Activated effector memory CD4-positive, alpha-beta T cell treated with anti-CD3 and anti-CD28 coated beads, Interleukin-2, amount 50 U/mL, for 16 hours (primary cell): Measurements from ENCODE around the gene MKLN1.
"Not testable (repeated sequence)": the region's sequence is repeated elsewhere in the genome, so short reads cannot be mapped to it uniquely, and the experiment has no call there.

Experiments used
- DNase-seq: peaks from one replicate; pipeline ENCODE4 v3.0.0-alpha.2; 2020

The MKLN1 gene

GRCh38 chr7:131404226-131404911 is 76.7 kb downstream of the MKLN1 start:
- DNase-seq: no peak

DNA sequence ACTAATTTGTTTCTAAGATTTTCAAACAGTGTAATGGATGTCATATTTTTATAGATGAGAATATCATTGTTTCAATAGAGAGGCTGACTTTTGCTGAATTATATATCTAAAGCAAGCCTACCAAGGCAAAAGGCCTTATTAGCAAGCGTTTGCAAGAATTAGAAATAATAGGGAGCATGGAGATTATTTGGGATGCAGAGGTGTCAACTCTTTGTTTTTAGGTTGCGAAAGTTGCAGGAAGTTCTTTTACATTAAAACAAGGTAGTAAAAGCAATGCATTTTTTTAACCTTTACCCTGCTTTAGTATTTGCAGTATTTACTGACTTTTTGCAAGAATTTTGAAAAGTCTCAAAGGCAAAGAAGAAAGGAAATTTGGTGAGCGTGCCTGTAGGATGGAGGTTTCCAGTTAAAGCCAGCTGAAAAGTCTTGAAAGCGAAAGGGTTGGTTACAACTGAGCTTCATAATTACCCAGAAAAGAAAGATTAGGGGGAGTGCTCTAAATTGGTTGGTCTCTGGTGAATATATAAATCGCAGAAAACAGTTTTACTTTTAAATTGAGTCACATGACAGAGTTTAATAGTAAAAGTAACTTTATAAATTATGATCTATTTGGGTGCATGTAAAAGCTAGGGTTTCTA is 81.6 kb downstream of the MKLN1 start:
- no peak for DNase-seq

DNA sequence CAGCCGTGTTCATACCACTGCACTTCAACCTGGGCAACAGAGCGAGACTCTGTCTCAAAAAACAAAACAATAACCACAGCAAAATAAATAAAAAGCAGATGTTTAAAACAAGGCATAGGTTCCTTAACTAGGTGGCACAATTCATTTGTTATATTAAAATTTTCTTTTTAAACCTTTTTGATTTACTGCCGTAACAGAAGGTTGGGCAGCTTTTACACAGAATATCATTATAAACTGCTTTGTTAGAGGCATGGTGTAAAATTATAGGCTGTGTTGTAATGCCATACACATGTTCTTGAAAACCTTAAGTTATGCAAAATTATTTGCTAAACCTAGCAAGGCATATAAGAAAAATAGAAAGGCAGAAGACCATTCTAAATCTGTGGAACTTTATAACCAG is 84.4 kb downstream of the MKLN1 start:
- no peak for DNase-seq

- no peak for DNase-seq
Measured at GRCh38 chr7:131413711-131414110, 86.0 kb downstream of the MKLN1 start.

- no peak for DNase-seq
Measured at GRCh38 chr7:131424219-131424822, 96.6 kb downstream of the MKLN1 start.

- no peak for DNase-seq
Measured at GRCh38 chr7:131425992-131426391, 98.3 kb downstream of the MKLN1 start.

- not testable (repeated sequence) for DNase-seq
Measured at GRCh38 chr7:131430826-131431225, 103.2 kb downstream of the MKLN1 start.

GRCh38 chr7:131431289-131431688 is 103.6 kb downstream of the MKLN1 start:
- no peak for DNase-seq

DNA sequence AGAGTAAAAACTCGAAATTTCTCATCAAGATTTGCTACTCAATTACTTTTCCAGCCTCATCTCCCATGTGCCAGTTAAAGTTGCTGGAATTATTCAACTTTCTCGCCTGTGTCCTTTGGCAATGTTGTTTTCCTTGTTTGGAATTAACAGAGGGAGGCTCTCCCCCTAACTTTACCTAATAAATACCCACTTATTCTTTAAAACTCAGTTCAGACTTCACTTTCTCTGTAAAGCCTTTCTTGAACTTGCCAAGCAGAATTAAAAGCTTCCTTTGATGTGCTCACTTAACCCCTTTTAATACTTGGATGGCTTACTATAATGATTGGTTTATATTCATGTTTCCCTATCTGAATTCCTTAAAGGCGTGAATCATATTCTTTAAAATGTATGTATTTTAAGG is 104.1 kb downstream of the MKLN1 start:
- no peak for DNase-seq

DNA sequence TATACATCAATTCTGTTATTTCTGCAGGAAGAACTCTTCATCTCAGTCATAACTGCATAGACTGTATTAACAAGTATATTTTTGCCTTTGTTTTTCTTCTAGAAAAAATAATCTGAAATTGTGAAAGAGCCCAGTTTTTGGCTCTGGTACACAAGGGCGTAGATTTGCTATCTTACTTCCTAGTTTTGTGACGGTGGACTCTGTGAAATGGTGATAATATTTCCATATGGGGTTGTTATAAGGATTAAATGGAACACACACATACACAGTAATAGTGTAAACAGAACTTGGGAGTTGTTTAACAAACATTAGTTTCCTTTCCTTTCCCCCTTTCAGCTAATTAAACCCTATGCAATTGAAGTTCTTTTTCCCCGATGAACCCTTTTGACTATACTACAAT is 108.7 kb downstream of the MKLN1 start:
- no peak for DNase-seq

GRCh38 chr7:131438969-131439368 is 111.3 kb downstream of the MKLN1 start:
- no peak for DNase-seq

DNA sequence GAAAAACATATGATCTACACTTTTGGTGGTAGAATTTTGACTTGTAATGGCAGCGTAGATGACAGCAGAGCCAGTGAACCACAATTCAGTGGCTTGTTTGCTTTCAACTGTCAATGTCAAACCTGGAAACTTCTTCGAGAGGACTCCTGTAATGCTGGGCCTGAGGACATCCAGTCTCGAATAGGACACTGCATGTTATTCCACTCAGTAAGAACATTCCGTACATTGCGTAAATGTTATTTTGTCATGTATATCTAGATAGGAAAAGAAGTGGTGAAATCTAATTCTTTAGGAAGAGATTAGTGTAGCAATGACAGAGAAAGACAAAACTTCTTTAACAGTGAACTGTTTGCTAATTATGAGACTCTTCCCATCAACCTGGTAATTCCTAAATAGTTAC is 115.8 kb downstream of the MKLN1 start:
- no peak for DNase-seq

- no peak for DNase-seq
Measured at GRCh38 chr7:131444683-131445082, 117.0 kb downstream of the MKLN1 start.

DNA sequence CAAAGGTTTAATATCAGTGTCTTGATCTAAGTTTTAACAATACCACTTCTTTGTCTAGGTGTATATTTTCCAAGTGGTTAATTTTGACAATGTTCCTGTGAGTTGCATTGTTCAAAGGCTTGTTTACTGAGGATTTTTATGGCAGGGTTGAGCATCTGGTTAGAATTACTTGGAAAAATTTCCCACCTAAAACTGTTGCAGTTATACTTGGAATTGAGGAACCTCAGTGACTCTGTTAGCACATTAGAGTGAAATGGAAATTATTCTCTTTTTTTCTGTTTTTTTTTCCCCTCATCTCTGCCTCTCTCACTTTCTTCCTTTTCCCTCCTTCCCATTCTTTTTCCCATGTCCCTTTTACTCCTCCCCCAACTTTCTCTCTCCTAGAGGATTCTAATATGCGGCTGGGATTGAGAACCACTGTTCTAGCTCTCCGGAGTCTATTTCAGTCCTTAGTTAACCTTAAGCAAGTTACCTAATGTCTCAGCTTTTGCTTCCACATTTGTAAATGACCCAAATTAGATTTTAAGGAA is 121.8 kb downstream of the MKLN1 start:
- DNase-seq: no peak

DNA sequence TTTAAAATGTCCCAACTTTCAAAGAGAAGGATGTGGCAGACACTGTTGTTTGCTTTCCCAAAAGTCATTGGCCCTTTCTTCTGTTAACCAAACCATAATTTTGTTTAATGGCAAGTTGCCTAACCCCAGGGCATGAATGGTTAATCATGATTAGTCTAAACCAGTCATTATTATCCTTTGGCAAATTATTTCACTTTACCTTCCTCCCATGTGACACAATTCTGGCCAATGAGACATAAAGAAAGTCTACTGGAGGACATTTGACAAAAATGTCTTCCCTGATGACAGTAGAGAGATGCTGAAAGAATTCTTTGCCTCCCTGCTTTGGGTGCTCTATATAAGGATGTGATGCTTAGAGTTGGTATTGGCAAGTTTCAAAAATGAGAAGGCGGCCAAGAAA is 126.8 kb downstream of the MKLN1 start:
- no peak for DNase-seq

- DNase-seq: no peak
Measured at GRCh38 chr7:131455001-131455400, 127.3 kb downstream of the MKLN1 start.

DNA sequence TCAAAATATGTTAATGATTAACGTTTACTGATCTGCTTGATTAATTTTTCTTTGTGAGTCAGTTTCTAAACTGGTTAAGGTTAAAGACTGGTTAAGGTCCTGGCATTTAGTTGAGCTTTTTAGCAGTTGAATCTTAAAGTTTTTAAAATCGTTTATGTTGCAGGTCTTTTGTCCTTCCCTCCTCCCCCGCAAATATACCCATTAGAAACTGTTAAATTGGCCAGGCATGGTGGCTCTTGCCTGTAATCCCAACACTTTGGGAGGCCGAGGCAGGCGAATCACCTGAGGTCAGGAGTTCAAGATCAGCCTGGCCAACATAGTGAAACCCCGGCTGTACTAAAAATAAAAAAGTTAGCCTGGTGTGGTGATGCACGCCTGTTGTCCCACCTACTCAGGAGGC is 127.9 kb downstream of the MKLN1 start:
- no peak for DNase-seq

- DNase-seq: no peak
Measured at GRCh38 chr7:131456338-131456737, 128.7 kb downstream of the MKLN1 start.

DNA sequence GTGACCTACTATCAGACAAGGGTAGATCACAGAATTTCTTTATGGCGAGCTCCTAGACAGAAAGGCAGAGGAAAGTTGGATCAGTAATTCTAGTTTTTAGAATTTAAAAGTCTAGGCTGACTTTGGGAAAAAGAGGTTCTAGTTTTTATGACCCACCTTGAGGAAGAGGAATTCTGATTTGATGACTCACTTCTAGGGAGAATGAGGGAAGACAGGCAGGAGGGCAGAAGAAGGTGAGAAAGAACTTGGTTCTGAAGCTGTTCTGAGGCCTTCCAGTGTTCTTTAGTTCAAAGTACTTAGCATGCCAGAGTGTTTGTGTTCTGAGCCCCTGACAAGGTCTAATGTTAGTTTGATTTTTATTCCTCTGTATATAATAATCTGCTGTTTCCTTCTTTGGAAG is 131.6 kb downstream of the MKLN1 start:
- DNase-seq: no peak

- no peak for DNase-seq
Measured at GRCh38 chr7:131462059-131462458, 134.4 kb downstream of the MKLN1 start.

DNA sequence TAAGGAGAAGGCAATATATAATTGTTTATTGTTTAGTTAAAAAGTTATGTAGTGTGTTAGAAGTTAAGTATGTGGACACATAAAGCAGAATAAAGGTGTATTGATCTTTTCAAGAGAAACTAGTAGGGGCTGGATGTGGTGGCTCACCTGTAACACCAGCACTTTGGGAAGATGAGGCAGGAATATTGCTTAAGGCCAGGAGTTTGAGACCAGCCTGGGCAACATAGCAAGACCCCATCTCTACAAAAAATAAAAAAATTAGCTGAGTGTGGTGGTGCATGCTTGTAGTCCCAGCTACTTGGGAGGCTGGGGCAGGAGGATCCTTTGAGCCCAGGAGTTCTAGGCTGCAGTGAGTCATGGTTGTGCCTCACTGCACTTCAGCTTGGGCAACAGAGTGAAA is 135.0 kb downstream of the MKLN1 start:
- DNase-seq: not testable (repeated sequence)

DNA sequence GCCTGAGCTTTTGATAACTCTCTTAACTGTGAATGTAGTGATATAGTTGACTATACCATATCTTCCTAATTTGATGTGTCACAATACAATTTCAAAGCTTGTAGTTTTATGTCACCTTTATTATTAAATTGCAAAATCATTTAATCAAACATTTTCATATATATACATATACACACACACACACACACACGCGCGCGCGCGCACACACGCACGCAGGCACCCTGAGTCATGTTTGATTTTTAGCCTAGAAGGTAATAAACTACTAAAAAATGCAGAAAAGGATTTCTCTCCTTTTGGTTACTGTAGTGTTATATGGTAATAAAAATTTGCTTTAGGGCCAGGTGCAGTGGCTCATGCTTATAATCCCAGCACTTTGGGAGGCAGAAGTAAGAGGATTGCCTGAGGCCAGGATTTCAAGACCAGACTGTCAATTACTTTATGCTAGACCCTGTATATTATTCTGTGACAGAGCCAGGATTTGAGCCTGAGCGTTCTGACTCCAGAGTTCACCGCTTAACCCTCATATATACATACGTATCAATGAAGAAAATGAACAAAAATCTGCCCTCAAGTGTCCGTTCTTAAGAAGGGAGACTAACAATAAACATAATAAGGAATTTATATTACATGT is 139.2 kb downstream of the MKLN1 start:
- DNase-seq: no peak

DNA sequence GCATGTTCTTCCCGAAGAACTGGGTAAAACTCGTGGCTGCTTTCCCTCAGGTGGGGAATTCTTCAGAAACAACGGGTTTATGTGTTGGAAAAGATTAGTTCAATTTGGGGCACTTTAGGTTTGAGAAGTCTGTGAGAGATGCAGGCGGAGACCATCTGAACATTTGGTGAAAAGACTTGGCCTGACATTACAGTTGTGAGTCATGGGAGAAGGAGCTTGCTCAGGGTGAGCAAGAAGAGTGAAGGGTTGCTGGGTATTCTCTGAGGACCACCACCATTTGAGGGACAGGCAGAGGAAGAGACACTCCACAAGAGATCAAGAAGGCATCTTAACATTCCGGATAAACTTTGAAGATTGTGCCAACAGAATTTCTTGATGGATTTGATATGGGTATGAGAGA is 140.1 kb downstream of the MKLN1 start:
- no peak for DNase-seq
